Left lung (tissue), 10 donors: ENCODE results near the gene ZNF837. TPM values are rescaled to one million over a fixed set of nuclear protein-coding genes. Genes with fewer than 3 reads are reported as not detected.

Experiments used
- ATAC-seq: fragments of 200-7000 bp; cut with Tn5 transposase; one replicate; pipeline ENCODE4 v1.9.1; 2020; ENCODE audit warnings: moderate library complexity
- DNase-seq, 4 donors: peaks; one replicate each; pipeline ENCODE4 v3.0.0-alpha.2; 2013 to 2020
- H3K27ac ChIP-seq, 2 donors: fragments of 200-600 bp; sonication (generic) in 1 of 2; one replicate each; pipeline versions ENCODE4 v1.5.0 to v1.8.0; 2020 to 2021
- H3K27me3 ChIP-seq, 2 donors: fragments of 200-600 bp; sonication (generic) in 1 of 2; one replicate each; pipeline versions ENCODE4 v1.5.0 to v1.8.0; 2020 to 2021
- H3K36me3 ChIP-seq, 2 donors: fragments of 200-600 bp; sonication (generic) in 1 of 2; one replicate each; pipeline versions ENCODE4 v1.5.0 to v1.8.0; 2020 to 2021
- H3K4me1 ChIP-seq, 2 donors: fragments of 200-600 bp; one replicate each; pipeline ENCODE4 v1.8.0; 2021
- H3K4me3 ChIP-seq, 2 donors: fragments of 200-600 bp; sonication (generic) in 1 of 2; one replicate each; pipeline versions ENCODE4 v1.5.0 to v1.8.0; 2020 to 2021; ENCODE audit warnings: mild to moderate bottlenecking in 1 of 2
- H3K9me3 ChIP-seq, 2 donors: fragments of 200-600 bp; sonication (generic) in 1 of 2; one replicate each; pipeline versions ENCODE4 v1.5.0 to v1.8.0; 2020 to 2021
- CTCF ChIP-seq, 2 donors: fragments of 200-600 bp; sonication (generic) in 1 of 2; IDR thresholded peaks; one replicate each; pipeline versions ENCODE4 v1.5.0 to v1.8.0; 2021; ENCODE audit warnings: antibody characterized with exemption in 2 of 2
- intact Hi-C, 2 donors: fragments of 100-400 bp; cut with DNase I; formaldehyde crosslinking; loops; one replicate each; pipeline versions ENCODE4 v1.11.2 to v1.14.2; 2022
- polyA plus RNA-seq, 6 donors: library from polyadenylated mRNA; unstranded; fragments of 120-200 nt; gene quantifications; one replicate each; pipeline ENCODE4 v1.2.1, GENCODE V29; 2013; ENCODE audit not compliant: insufficient read length in 6 of 6
- total RNA-seq, 2 donors: library from RNA; stranded (reverse); fragmentation: NEBNext Ultra II Directional; extraction: Animal tissue kit (Norgen Biotek cat#: 25700); gene quantifications; one replicate each; pipeline ENCODE4 v1.2.1, GENCODE V29; 2021
- donor health status: DM: no; HTN: yes; CAD: no.
- donor health status: DM: no; HTN: no; CAD: no.

Gene ZNF837
- total and polyA plus RNA-seq, 8 donors: 1.7 to 3.7 (median 2.5) TPM

- DNase-seq: no peak
- no peak overlapping the region for H3K4me3 ChIP-seq
- no peaks in the 10 kb centered on the region for H3K27me3 ChIP-seq
- no peak for ATAC-seq
- intact Hi-C loops: no loop called here
- no peaks in the 10 kb centered on the region for H3K4me1 ChIP-seq
- H3K27ac ChIP-seq: no peak overlapping the region
- H3K9me3 ChIP-seq: peaks cover 0 to 5% of the 10 kb centered on the region in 2 donors
- no peak for TF ChIP-seq CTCF (IDR thresholded peaks at IDR 0.05)
- peaks cover 0 to 56% of the 10 kb centered on the region in 2 donors for H3K36me3 ChIP-seq
Measured at GRCh38 chr19:58416604-58417003, 35.8 kb upstream of the ZNF837 start.

DNA sequence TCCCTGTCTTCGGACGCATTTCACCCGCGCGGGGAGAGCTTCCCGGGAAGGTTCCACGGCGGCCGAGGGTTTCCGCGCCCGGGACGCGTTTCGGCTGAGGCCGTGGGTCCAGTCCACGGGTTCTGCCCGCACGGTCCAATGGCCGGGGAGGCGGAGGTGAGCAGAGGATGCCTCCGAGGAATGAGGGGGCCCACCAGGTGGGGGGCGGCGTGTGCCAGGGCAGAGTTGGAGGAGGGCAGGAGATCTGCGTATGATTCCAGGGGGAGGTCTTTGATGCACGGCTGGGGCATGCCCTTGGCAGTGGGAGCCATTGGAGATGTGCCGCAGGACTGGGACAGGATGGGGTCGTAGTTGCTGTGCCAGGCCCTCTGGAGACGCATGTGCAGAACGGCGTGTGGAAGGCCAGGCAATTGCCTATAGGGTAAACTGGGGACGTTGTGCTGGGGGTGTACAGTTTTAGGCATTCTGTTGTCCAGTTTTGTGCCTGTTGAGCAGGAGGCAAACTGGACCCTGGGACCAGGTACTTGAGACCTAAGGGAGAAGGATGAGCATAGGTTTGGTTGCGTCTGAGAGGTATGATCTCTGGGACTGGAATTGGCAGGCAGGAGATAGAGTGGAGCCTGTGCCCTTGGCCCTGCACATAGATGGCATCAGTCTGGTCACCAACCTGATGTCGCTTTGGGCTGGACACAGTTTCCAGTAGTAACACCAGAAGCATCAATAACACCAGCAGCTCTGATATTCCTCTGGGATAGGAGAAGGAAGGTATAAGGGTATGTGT lies 28.4 kb upstream of the ZNF837 start:
- TF ChIP-seq CTCF (IDR thresholded peaks at IDR 0.05): no peak
- H3K4me3 ChIP-seq: peak overlapping the region; percentile 90 to 92
- DNase-seq (peak in 1 of 4 donors; percentile 34), ATAC-seq (peak; percentile 37)
- peaks cover 8 to 26% of the 10 kb centered on the region in 2 donors for H3K4me1 ChIP-seq
- H3K27me3 ChIP-seq: no peaks in the 10 kb centered on the region
- H3K36me3 ChIP-seq: no peaks in the 10 kb centered on the region
- peak overlapping the region; percentile 82 to 89 for H3K27ac ChIP-seq
- no peaks in the 10 kb centered on the region for H3K9me3 ChIP-seq
- intact Hi-C loops: no loop called here

GRCh38 chr19:58408152-58409009 lies 27.6 kb upstream of the ZNF837 start, which contains the start of gene ZNF584:
Gene ZNF584 (plus strand): TSS chr19:58408649. CDS start chr19:58409148, 499 bp downstream.
- H3K9me3 ChIP-seq: no peaks in the 10 kb centered on the region
- peaks cover 8 to 26% of the 10 kb centered on the region in 2 donors for H3K4me1 ChIP-seq
- H3K27ac ChIP-seq: peak within 1 kb of the TSS; percentile 82 to 89
- DNase-seq: peak; percentile 93 to 98 (median 97)
- ATAC-seq: peak; percentile 98
- TF ChIP-seq CTCF (IDR thresholded peaks at IDR 0.05): no peak
- intact Hi-C loops: no loop called here
- H3K36me3 ChIP-seq: no peaks in the 10 kb centered on the region
- peak within 1 kb of the TSS; percentile 90 to 92 for H3K4me3 ChIP-seq
- H3K27me3 ChIP-seq: no peaks in the 10 kb centered on the region

DNA sequence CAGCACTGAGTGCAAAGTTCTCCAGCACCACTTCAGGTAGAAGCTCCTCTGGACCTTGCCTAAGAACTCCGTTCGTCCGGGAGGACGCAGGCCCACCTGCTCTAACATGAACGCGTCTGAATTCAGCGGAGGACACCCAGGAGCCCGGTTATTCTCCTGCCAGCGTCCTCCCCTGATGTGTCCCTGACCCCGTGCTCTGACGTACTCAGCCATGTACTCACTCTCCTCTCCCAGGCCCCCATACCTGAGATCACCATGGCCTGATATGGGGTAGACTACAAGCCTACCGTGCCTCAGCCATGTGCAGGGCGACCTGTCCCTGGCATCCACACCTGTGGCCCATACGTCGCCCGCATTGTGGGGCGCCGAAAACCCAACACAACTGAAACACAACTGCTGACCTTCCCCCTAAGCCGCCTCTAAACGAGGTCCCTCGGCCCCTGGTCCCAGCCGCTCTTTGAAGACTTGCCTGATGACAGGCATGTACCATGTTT lies 26.9 kb upstream of the ZNF837 start:
- no peak for TF ChIP-seq CTCF (IDR thresholded peaks at IDR 0.05)
- H3K27ac ChIP-seq: peak overlapping the region; percentile 82 to 89
- H3K4me3 ChIP-seq: peak overlapping the region; percentile 90 to 92
- no peaks in the 10 kb centered on the region for H3K9me3 ChIP-seq
- H3K27me3 ChIP-seq: no peaks in the 10 kb centered on the region
- peak; percentile 6 for ATAC-seq
- peaks cover 8 to 26% of the 10 kb centered on the region in 2 donors for H3K4me1 ChIP-seq
- DNase-seq: no peak
- intact Hi-C loops: no loop called here
- H3K36me3 ChIP-seq: no peaks in the 10 kb centered on the region
